Astrocyte of the spinal cord (primary cell): ENCODE measurements around the gene IRF8.

Experiments used
- DNase-seq: peaks from one replicate; pipeline ENCODE4 v3.0.0; 2011; ENCODE audit warnings: low read depth, low spot score
- H3K4me3 ChIP-seq: 2 replicates; pipeline ENCODE4 v1.5.1; 2011; ENCODE audit warnings: low read depth, mild to moderate bottlenecking, low read length, moderate library complexity
- CTCF ChIP-seq: IDR thresholded peaks from 2 replicates; pipeline ENCODE4 v1.5.1; 2012; ENCODE audit warnings: low read depth, mild to moderate bottlenecking, low read length, inconsistent platforms
- in situ Hi-C: cut with HindIII; loops from 2 replicates; pipeline ENCODE4 v1.10.0; 2017; ENCODE audit warnings: low sequenced_read_pairs

The IRF8 gene

DNA sequence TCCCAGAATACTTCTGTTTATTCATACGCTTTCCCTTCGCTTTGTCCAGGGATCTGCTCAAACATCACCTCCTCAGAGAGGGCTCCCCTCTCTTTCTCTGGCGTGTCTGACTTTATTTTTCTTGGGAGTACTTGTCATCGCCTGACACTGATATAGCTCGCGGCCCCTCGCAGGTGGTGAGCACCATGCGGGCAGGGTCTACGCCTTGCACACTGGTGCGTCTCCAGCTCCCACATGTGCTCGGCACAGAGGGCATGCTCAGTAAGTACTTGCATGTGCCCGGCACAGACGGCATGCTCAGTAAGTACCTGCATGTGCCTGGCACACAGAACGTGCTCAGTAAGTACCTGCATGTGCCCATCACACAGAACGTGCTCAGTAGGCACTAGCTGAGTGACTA lies 57.5 kb downstream of the IRF8 start:
- DNase-seq: no peak
- no peak for TF ChIP-seq CTCF
- in situ Hi-C loops: no loop called here
- H3K4me3 ChIP-seq: no peak overlapping the region

DNA sequence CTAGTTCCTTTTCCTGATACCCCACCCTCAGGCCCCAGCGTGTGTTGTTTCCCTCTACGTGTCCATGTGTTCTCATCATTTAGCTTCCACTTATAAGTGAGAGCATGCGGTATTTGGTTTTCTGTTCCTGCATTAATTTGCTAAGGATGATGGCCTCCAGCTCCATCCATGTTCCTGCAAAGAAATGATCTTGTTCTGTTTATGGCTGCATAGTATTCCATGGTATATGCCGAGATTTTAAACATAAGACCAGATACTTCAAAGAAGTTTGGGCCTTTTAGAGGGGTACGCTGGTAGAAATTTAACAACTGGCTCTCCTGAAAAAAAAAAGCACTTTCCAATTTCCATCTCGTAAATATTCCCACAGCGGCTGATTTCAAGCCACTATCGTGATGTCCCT lies 59.8 kb downstream of the IRF8 start:
- in situ Hi-C loops: no loop called here
- no peak for DNase-seq
- H3K4me3 ChIP-seq: no peak overlapping the region
- no peak for TF ChIP-seq CTCF

GRCh38 chr16:85959686-85960085 lies 60.7 kb downstream of the IRF8 start:
- no peak for DNase-seq
- no peak overlapping the region for H3K4me3 ChIP-seq
- in situ Hi-C loops: no loop called here
- no peak for TF ChIP-seq CTCF

DNA sequence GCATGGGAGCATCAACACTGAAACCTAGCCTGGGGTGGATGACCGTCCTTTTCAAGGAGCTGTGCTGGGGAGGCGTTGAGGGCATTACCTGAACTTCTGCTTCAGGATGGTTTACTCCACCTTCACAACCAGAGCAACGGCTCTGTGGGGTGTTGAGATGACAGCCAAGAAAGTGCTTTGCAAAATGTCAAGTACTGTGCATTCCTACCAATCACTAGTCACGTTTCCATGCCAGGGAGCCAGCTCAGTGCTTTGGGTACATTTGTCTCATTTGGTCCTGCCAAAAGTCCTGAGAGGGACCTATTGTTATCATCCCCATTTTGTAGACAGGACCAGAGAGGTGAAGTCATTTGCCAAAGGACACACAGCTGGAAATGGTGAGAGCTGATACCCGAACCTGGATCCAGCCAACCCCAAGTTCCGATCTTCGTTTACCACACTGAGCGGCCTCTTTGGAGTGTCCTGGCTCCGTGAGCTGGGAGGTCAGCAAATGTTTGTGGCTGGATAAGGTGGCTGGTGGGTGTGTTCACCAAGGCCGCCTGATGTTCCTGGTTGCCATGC lies 61.6 kb downstream of the IRF8 start:
- H3K4me3 ChIP-seq: no peak overlapping the region
- no peak for TF ChIP-seq CTCF
- in situ Hi-C loops: no loop called here
- no peak for DNase-seq

DNA sequence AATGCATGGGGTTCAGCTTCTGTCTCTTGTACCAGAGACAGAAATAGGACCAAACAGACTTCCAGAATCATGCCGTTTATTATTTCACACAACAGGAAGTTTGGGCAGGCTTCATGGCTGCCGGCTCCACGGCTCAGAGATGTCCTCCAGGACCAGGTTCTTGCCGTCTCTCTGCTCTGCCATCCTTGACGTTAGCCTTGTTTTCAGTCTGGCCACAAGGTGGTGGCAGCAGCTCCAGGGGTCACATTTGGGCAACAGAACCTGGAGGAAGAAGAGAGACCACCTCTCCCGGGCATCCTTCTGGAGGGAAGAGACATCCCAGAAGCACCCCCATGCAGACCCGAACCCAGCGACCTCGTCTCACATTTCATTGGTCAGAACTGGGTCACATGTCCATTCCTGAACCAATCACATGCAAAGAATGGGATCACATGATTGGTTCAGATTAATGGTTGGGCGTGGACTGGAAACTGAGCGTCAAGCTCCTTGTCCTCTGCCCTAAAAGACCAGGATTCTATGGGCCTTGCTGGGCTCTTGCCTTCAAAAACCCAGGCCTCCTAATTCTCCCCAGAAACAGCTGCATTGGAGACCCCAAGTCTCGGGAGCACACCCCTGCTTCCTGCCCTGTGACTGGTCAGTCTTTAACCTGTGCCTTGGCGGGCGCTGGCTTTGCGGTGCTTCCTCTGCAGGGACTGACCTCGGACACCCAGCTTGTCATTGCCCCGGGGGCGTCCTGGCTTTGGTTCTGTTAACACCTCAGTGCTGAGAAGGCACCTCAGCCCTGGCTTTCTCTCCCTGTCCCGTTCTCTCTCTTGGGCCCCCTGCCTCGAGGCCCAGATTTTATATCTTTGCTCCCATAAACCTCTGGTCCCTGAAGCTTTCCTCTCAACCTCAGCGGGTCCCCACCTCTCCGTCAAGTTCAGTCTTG lies 63.3 kb downstream of the IRF8 start:
- H3K4me3 ChIP-seq: no peak overlapping the region
- TF ChIP-seq CTCF: no peak
- no peak for DNase-seq
- in situ Hi-C loops: no loop called here

DNA sequence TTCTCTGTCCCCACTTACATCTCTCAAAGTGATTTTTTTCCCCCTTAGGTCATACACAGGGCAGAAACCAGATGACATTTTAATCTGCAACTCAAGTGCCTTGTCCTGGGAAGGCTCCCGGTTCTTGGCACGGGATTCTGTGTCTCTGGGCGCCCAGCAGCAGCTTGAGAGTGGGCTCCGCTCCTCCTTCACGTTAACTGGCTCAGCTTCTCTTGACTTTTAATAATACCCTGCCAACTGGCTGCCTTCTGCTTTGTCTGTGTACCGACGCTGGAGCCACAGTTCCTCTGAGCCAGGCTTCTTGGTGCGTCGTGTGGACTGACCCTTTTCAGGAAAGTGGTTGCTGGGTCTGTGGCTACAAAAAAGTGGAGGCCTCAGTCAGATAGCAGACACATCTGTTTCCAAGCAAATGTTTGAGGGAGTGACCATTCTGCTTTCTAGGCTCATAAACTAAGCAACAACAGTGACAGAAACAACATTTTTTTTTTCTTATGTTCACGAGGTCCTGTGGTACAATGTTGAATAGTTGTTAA lies 64.9 kb downstream of the IRF8 start:
- no peak for DNase-seq
- in situ Hi-C loops: no loop called here

More for the DNA sequence above, 64.9 kb downstream of the IRF8 start:
- H3K4me3 ChIP-seq: no peak overlapping the region
- TF ChIP-seq CTCF: no peak
